H9 (cell line): Measurements from ENCODE around the gene GCNT2. TPM values are rescaled to one million over a fixed set of nuclear protein-coding genes. Genes with fewer than 3 reads are reported as not detected.
"Not testable (repeated sequence)": the region's sequence is repeated elsewhere in the genome, so short reads cannot be mapped to it uniquely, and the experiment has no call there.

Experiments
- DNase-seq: peaks from one replicate; pipeline ENCODE4 v3.0.0-alpha.2; 2017
- H2AFZ ChIP-seq: one replicate; pipeline ENCODE4 v1.6.1; 2013; ENCODE audit warnings: mild to moderate bottlenecking, low read length, control low read depth, moderate library complexity
- H2AK5ac ChIP-seq: 2 replicates; pipeline ENCODE4 v1.6.1; 2013; ENCODE audit warnings: low read length, control low read depth, mixed read lengths; ENCODE audit not compliant: insufficient read length
- H2BK120ac ChIP-seq: one replicate; pipeline ENCODE4 v1.6.1; 2013; ENCODE audit warnings: low read depth, mild to moderate bottlenecking, low read length, control low read depth, inconsistent platforms; ENCODE audit not compliant: poor library complexity, severe bottlenecking
- H2BK12ac ChIP-seq: 2 replicates; pipeline ENCODE4 v1.6.1; 2013; ENCODE audit warnings: low read length, control low read depth, mixed read lengths, low read depth; ENCODE audit not compliant: insufficient read length
- H2BK15ac ChIP-seq: 2 replicates; pipeline ENCODE4 v1.6.1; 2013; ENCODE audit warnings: low read depth, low read length, control low read depth
- H2BK20ac ChIP-seq: one replicate; pipeline ENCODE4 v1.6.1; 2013; ENCODE audit warnings: low read depth, mild to moderate bottlenecking, low read length, control low read depth, inconsistent platforms; ENCODE audit not compliant: poor library complexity, severe bottlenecking
- H2BK5ac ChIP-seq: 2 replicates; pipeline ENCODE4 v1.6.1; 2013; ENCODE audit warnings: low read length, control low read depth, mixed read lengths; ENCODE audit not compliant: insufficient read length
- H3K14ac ChIP-seq: 2 replicates; pipeline ENCODE4 v1.6.1; 2013; ENCODE audit warnings: low read length, control low read depth; ENCODE audit not compliant: insufficient read depth
- H3K18ac ChIP-seq: 2 replicates; pipeline ENCODE4 v1.6.1; 2013; ENCODE audit warnings: low read depth, mild to moderate bottlenecking, mixed read lengths, low read length, control low read depth; ENCODE audit not compliant: insufficient read length
- H3K23ac ChIP-seq: 2 replicates; pipeline ENCODE4 v1.6.1; 2013; ENCODE audit warnings: low read length, control low read depth, mixed read lengths, low read depth; ENCODE audit not compliant: insufficient read length
- H3K23me2 ChIP-seq: 2 replicates; pipeline ENCODE4 v1.6.1; 2013; ENCODE audit warnings: low read depth, mild to moderate bottlenecking, mixed read lengths, low read length, control low read depth; ENCODE audit not compliant: insufficient read length, poor library complexity, severe bottlenecking
- H3K27ac ChIP-seq: 2 replicates; pipeline ENCODE4 v1.5.1; 2013; ENCODE audit warnings: low read length, control low read depth, mixed read lengths, low read depth; ENCODE audit not compliant: insufficient read length
- H3K27me3 ChIP-seq: 2 replicates; pipeline ENCODE4 v1.6.1; 2013; ENCODE audit warnings: low read length, control low read depth, inconsistent platforms; ENCODE audit not compliant: insufficient read depth
- H3K4ac ChIP-seq: 2 replicates; pipeline ENCODE4 v1.6.1; 2013; ENCODE audit warnings: low read depth, mild to moderate bottlenecking, control low read depth, inconsistent platforms, low read length, moderate library complexity
- H3K4me1 ChIP-seq: 2 replicates; pipeline ENCODE4 v1.6.1; 2013; ENCODE audit warnings: low read length, control low read depth, inconsistent platforms; ENCODE audit not compliant: insufficient read depth
- H3K4me2 ChIP-seq: 2 replicates; pipeline ENCODE4 v1.6.1; 2013; ENCODE audit warnings: low read length, control low read depth, mixed read lengths; ENCODE audit not compliant: insufficient read length, insufficient read depth
- H3K56ac ChIP-seq: 2 replicates; pipeline ENCODE4 v1.6.1; 2013; ENCODE audit warnings: low read depth, mild to moderate bottlenecking, mixed read lengths, low read length, control low read depth; ENCODE audit not compliant: insufficient read length
- H3K79me1 ChIP-seq: 2 replicates; pipeline ENCODE4 v1.6.1; 2013; ENCODE audit warnings: low read depth, mild to moderate bottlenecking, moderate library complexity, low read length, control low read depth, inconsistent platforms; ENCODE audit not compliant: insufficient read depth, poor library complexity, severe bottlenecking
- H3K79me2 ChIP-seq: 2 replicates; pipeline ENCODE4 v1.6.1; 2013; ENCODE audit warnings: low read length, control low read depth, inconsistent platforms; ENCODE audit not compliant: insufficient read depth
- H3K9ac ChIP-seq: 2 replicates; pipeline ENCODE4 v1.6.1; 2013; ENCODE audit warnings: low read length, control low read depth, mixed read lengths; ENCODE audit not compliant: insufficient read length; ENCODE audit errors: extremely low read depth
- H3K9me3 ChIP-seq: one replicate; pipeline ENCODE4 v1.6.1; 2013; ENCODE audit warnings: low read depth, low read length, inconsistent platforms; ENCODE audit not compliant: control insufficient read depth
- H3T11ph ChIP-seq: one replicate; pipeline ENCODE4 v1.6.1; 2013; ENCODE audit warnings: mild to moderate bottlenecking, low read length, control low read depth, inconsistent platforms
- H4K20me1 ChIP-seq: one replicate; pipeline ENCODE4 v1.6.1; 2013; ENCODE audit not compliant: control insufficient read depth, insufficient read length, insufficient read depth
- H4K5ac ChIP-seq: 2 replicates; pipeline ENCODE4 v1.6.1; 2013; ENCODE audit warnings: low read depth, mild to moderate bottlenecking, mixed read lengths, low read length, control low read depth; ENCODE audit not compliant: insufficient read length
- H4K8ac ChIP-seq: replicated peaks from 2 replicates; pipeline ENCODE4 v1.6.1; 2013; ENCODE audit warnings: low read length, control low read depth, mixed read lengths, low read depth; ENCODE audit not compliant: insufficient read length
- H4K91ac ChIP-seq: 2 replicates; pipeline ENCODE4 v1.6.1; 2013; ENCODE audit warnings: low read depth, mild to moderate bottlenecking, moderate library complexity, mixed read lengths, low read length, control low read depth; ENCODE audit not compliant: insufficient read length
- H3K27ac Mint-ChIP-seq, 3 experiments: 2 replicates in 2 of 3; 3 replicates in 1 of 3; pipeline ENCODE4 v1.8.0; 2020 to 2021; ENCODE audit warnings: mixed read lengths in 3 of 3, mild to moderate bottlenecking in 1 of 3, moderate library complexity in 1 of 3
- H3K27me3 Mint-ChIP-seq: 2 replicates; pipeline ENCODE4 v1.8.0; 2021; ENCODE audit warnings: low read depth, mild to moderate bottlenecking, moderate library complexity, mixed read lengths
- H3K36me3 Mint-ChIP-seq, 3 experiments: 2 replicates in 2 of 3; 3 replicates in 1 of 3; pipeline ENCODE4 v1.8.0; 2020 to 2021; ENCODE audit warnings: low read depth in 3 of 3, mixed read lengths in 3 of 3; ENCODE audit not compliant: insufficient read depth in 1 of 3
- H3K4me1 Mint-ChIP-seq, 2 experiments: 2 replicates each; pipeline ENCODE4 v1.8.0; 2020; ENCODE audit warnings: mixed read lengths in 2 of 2
- H3K4me3 Mint-ChIP-seq, 2 experiments: 2 replicates in 1 of 2; 3 replicates in 1 of 2; pipeline ENCODE4 v1.8.0; 2020 to 2021; ENCODE audit warnings: mild to moderate bottlenecking in 2 of 2, mixed read lengths in 2 of 2, moderate library complexity in 1 of 2
- H3K9me3 Mint-ChIP-seq, 2 experiments: 2 replicates in 1 of 2; 3 replicates in 1 of 2; pipeline ENCODE4 v1.8.0; 2020; ENCODE audit warnings: mild to moderate bottlenecking in 2 of 2, mixed read lengths in 2 of 2, moderate library complexity in 1 of 2
- WGBS: extraction: QIAGEN DNeasy Blood & Tissue Kit; methylation state at CpG from one replicate; pipeline ENCODE4 v1.1.7; 2013; ENCODE audit warnings: missing lambda C conversion rate, low lambda C conversion rate, mixed read lengths; ENCODE audit not compliant: insufficient read length; ENCODE audit errors: extremely low coverage; 5-methylcytosine and 5-hydroxymethylcytosine counted together
- total RNA-seq: library from RNA; stranded (reverse); gene quantifications from 2 replicates; pipeline ENCODE4 v1.2.1, GENCODE V29; 2021
- TF ChIP-seq, protein P1 (sequence below): fragments of 200-600 bp; sonication (generic); conservative IDR thresholded peaks from 3 replicates; pipeline ENCODE4 v1.8.0; 2021; ENCODE audit warnings: antibody characterized with exemption, mild to moderate bottlenecking

GCNT2 gene
- total RNA-seq, 1 experiment from 2014 or later = 41.7 TPM

DNA sequence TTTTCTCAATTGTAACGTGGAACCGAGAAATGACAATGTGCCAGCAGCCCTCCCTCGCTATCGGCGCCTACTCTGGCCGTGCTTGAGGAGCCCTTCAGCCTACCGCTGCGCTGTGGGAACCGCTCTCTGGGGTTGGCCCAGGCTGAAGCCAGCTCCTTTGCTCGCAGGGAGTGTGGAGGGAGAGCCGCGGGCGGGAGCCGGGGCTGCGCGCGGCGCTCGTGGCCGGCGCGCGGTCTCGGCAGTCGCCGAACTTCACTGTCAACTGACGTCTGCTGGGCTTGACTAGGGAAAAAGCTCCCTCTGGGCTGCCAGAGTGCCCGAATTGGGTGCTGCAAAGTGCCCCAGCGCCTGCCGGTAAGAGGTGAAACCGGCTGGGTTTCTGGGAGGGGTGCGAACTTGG is 29.7 kb upstream of the GCNT2 start:
- Histone ChIP-seq H4K20me1 (no peaks in the 10 kb centered on the region), H3K4me1 (no peaks in the 10 kb centered on the region), H3K14ac (no peak overlapping the region), H2BK5ac (no peak overlapping the region), H3K27ac (no peak overlapping the region), H2AFZ (no peak overlapping the region), H3K79me2 (no peaks in the 10 kb centered on the region), H4K8ac (no peak overlapping the region), H3K23ac (no peak overlapping the region), H3K4ac (no peak overlapping the region), H3K9me3 (no peaks in the 10 kb centered on the region), H2BK120ac (no peak overlapping the region), H3T11ph (no peak overlapping the region), H4K5ac (no peak overlapping the region), H2BK12ac (no peak overlapping the region), H3K23me2 (peaks cover 5% of the 10 kb centered on the region), H3K27me3 (no peaks in the 10 kb centered on the region; the same call in 1 of the 2 replicates), H3K4me2 (no peak overlapping the region), H2AK5ac (no peak overlapping the region), H3K18ac (no peak overlapping the region), H2BK15ac (no peak overlapping the region), H3K79me1 (no peaks in the 10 kb centered on the region), H3K9ac (no peak overlapping the region), H2BK20ac (no peak overlapping the region), H4K91ac (no peak overlapping the region), H3K56ac (no peak overlapping the region)
- no CpG with 5 or more reads among the region's 32 CpGs for WGBS
- Mint-ChIP-seq H3K9me3 (no peaks in the 10 kb centered on the region), H3K4me1 (peaks cover 4 to 6% of the 10 kb centered on the region in 2 experiments), H3K27me3 (peaks cover 18% of the 10 kb centered on the region), H3K36me3 (no peaks in the 10 kb centered on the region), H3K27ac (no peak overlapping the region), H3K4me3 (no peak overlapping the region)
- DNase-seq = no peak
- TF ChIP-seq, protein P1, sequence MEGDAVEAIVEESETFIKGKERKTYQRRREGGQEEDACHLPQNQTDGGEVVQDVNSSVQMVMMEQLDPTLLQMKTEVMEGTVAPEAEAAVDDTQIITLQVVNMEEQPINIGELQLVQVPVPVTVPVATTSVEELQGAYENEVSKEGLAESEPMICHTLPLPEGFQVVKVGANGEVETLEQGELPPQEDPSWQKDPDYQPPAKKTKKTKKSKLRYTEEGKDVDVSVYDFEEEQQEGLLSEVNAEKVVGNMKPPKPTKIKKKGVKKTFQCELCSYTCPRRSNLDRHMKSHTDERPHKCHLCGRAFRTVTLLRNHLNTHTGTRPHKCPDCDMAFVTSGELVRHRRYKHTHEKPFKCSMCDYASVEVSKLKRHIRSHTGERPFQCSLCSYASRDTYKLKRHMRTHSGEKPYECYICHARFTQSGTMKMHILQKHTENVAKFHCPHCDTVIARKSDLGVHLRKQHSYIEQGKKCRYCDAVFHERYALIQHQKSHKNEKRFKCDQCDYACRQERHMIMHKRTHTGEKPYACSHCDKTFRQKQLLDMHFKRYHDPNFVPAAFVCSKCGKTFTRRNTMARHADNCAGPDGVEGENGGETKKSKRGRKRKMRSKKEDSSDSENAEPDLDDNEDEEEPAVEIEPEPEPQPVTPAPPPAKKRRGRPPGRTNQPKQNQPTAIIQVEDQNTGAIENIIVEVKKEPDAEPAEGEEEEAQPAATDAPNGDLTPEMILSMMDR = no peak

DNA sequence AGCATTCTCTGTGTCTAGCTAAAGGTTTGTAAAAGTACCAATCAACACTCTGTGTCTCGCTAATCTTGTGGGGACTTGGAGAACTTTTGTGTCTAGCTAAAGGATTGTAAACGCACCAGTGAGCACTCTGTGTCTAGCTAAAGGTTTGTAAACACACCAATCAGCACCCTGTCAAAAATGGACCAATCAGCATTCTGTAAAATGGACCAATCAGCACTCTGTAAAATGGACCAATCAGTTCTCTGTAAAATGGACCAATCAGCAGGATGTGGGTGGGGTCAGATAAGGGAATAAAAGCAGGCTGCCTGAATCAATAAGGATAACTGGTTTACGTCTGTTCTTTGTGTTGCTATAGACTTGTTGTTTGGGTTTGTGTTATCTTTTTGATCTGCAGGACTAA is 29.2 kb upstream of the GCNT2 start:
- H3K27ac ChIP-seq, H3K36me3 Mint-ChIP-seq, H2AK5ac ChIP-seq, H3K4me3 Mint-ChIP-seq, H2BK120ac ChIP-seq, H3K27me3 ChIP-seq, H3K4me1 ChIP-seq, H4K91ac ChIP-seq, H3K4me1 Mint-ChIP-seq, H3K9ac ChIP-seq, H3K9me3 Mint-ChIP-seq, H2BK20ac ChIP-seq, H3K56ac ChIP-seq, H4K5ac ChIP-seq, H3K4ac ChIP-seq, H2BK5ac ChIP-seq, H3K23ac ChIP-seq, H3K79me2 ChIP-seq, H3K9me3 ChIP-seq, H4K8ac ChIP-seq, H2BK12ac ChIP-seq, H2BK15ac ChIP-seq, H3K79me1 ChIP-seq, H3K23me2 ChIP-seq, H3K27ac Mint-ChIP-seq, DNase-seq, H3K4me2 ChIP-seq, H3K18ac ChIP-seq, H3K14ac ChIP-seq, H4K20me1 ChIP-seq, H3T11ph ChIP-seq, H2AFZ ChIP-seq: not testable (repeated sequence)
- H3K27me3 Mint-ChIP-seq = peaks cover 21% of the 10 kb centered on the region
- WGBS = no CpG with 5 or more reads among the region's 3 CpGs
